Suprapubic skin (tissue), 2 donors: ENCODE measurements around the gene HNRNPL.

Experiments
- EP300 ChIP-seq: sonication (generic); formaldehyde crosslinking; IDR thresholded peaks from one replicate; pipeline ENCODE4 v1.6.1; 2017; ENCODE audit warnings: antibody characterized with exemption
- POLR2A ChIP-seq, 2 donors: fragments of 450-650 bp; IDR thresholded peaks; one replicate each; pipeline ENCODE4 v1.6.1; 2017; ENCODE audit warnings: antibody characterized with exemption in 2 of 2, mild to moderate bottlenecking in 2 of 2, moderate library complexity in 2 of 2

- no peak for TF ChIP-seq POLR2A (IDR thresholded peaks at IDR 0.05)
- no peak for TF ChIP-seq EP300
These were observed 49.0 kb downstream of the HNRNPL start for GRCh38 chr19:38800577-38801347.
